HUES6 (cell line): ENCODE data around the gene ZC3H14.
"Not testable (repeated sequence)": the region's sequence is repeated elsewhere in the genome, so short reads cannot be mapped to it uniquely, and the experiment has no call there.

Experiments used
- H3K27ac ChIP-seq: 2 replicates; pipeline ENCODE4 v1.7.0; 2013; ENCODE audit warnings: low read depth, mild to moderate bottlenecking, low read length, inconsistent platforms
- H3K27me3 ChIP-seq: 2 replicates; pipeline ENCODE4 v1.6.1; 2013; ENCODE audit warnings: low read length; ENCODE audit not compliant: control insufficient read depth, insufficient read depth
- H3K36me3 ChIP-seq: 2 replicates; pipeline ENCODE4 v1.6.1; 2013; ENCODE audit warnings: low read length; ENCODE audit not compliant: control insufficient read depth, insufficient read depth
- H3K4me1 ChIP-seq: 2 replicates; pipeline ENCODE4 v1.6.1; 2013; ENCODE audit warnings: low read length; ENCODE audit not compliant: control insufficient read depth, insufficient read depth
- H3K4me3 ChIP-seq: 2 replicates; pipeline ENCODE4 v1.5.1; 2013; ENCODE audit warnings: low read depth, low read length
- H3K9ac ChIP-seq: one replicate; pipeline ENCODE4 v1.6.1; 2013; ENCODE audit warnings: mild to moderate bottlenecking, low read length
- H3K9me3 ChIP-seq: 2 replicates; pipeline ENCODE4 v1.6.1; 2013; ENCODE audit warnings: low read depth, low read length; ENCODE audit not compliant: control insufficient read depth, insufficient read depth

The ZC3H14 gene

GRCh38 chr14:88562831-88563686 lies at the start of gene ZC3H14:
ZC3H14 (plus strand) TSS chr14:88563037; CDS start chr14:88563134, 97 bp downstream.
- Histone ChIP-seq H3K9ac (peak within 1 kb of the TSS; percentile 99), H3K4me3 (peak within 1 kb of the TSS; percentile 98), H3K36me3 (peaks cover 12% of the 10 kb centered on the region), H3K4me1 (peaks cover 13% of the 10 kb centered on the region; the same call in 1 of the 2 replicates), H3K9me3 (no peaks in the 10 kb centered on the region), H3K27ac (peak within 1 kb of the TSS; percentile 95), H3K27me3 (no peaks in the 10 kb centered on the region)

GRCh38 chr14:88515499-88516221 lies 47.2 kb upstream of the ZC3H14 start:
- Histone ChIP-seq H3K9ac (no peak overlapping the region), H3K4me3 (no peak overlapping the region), H3K9me3 (no peaks in the 10 kb centered on the region), H3K27ac (no peak overlapping the region), H3K4me1 (no peaks in the 10 kb centered on the region), H3K36me3 (peaks cover 5% of the 10 kb centered on the region), H3K27me3 (no peaks in the 10 kb centered on the region)

- Histone ChIP-seq H3K4me3 (no peak overlapping the region), H3K4me1 (no peaks in the 10 kb centered on the region), H3K9me3 (no peaks in the 10 kb centered on the region), H3K9ac (no peak overlapping the region), H3K36me3 (peaks cover 5% of the 10 kb centered on the region), H3K27ac (no peak overlapping the region), H3K27me3 (no peaks in the 10 kb centered on the region)
Observed at GRCh38 chr14:88516861-88517357, 45.9 kb upstream of the ZC3H14 start.

GRCh38 chr14:88518592-88519512 lies 44.0 kb upstream of the ZC3H14 start:
- no peak overlapping the region for H3K27ac ChIP-seq
- no peak overlapping the region for H3K9ac ChIP-seq
- H3K36me3 ChIP-seq: peaks cover 5% of the 10 kb centered on the region
- no peaks in the 10 kb centered on the region for H3K4me1 ChIP-seq
- no peaks in the 10 kb centered on the region for H3K9me3 ChIP-seq
- no peaks in the 10 kb centered on the region for H3K27me3 ChIP-seq
- H3K4me3 ChIP-seq: no peak overlapping the region

GRCh38 chr14:88519907-88520306 lies 42.9 kb upstream of the ZC3H14 start:
- Histone ChIP-seq H3K4me1 (no peaks in the 10 kb centered on the region), H3K27me3 (no peaks in the 10 kb centered on the region), H3K36me3 (peaks cover 3% of the 10 kb centered on the region), H3K9me3 (no peaks in the 10 kb centered on the region), H3K9ac (no peak overlapping the region), H3K27ac (no peak overlapping the region), H3K4me3 (no peak overlapping the region)

GRCh38 chr14:88521818-88522217 lies 41.0 kb upstream of the ZC3H14 start:
- Histone ChIP-seq H3K9ac (no peak overlapping the region), H3K9me3 (no peaks in the 10 kb centered on the region), H3K36me3 (no peaks in the 10 kb centered on the region), H3K4me3 (no peak overlapping the region), H3K27ac (no peak overlapping the region), H3K4me1 (no peaks in the 10 kb centered on the region), H3K27me3 (no peaks in the 10 kb centered on the region)

GRCh38 chr14:88522393-88522792 lies 40.4 kb upstream of the ZC3H14 start:
- no peak overlapping the region for H3K27ac ChIP-seq
- H3K4me3 ChIP-seq: no peak overlapping the region
- no peaks in the 10 kb centered on the region for H3K4me1 ChIP-seq
- no peaks in the 10 kb centered on the region for H3K27me3 ChIP-seq
- H3K36me3 ChIP-seq: no peaks in the 10 kb centered on the region
- no peaks in the 10 kb centered on the region for H3K9me3 ChIP-seq
- H3K9ac ChIP-seq: no peak overlapping the region

GRCh38 chr14:88529889-88530288 lies 32.9 kb upstream of the ZC3H14 start:
- H3K36me3 ChIP-seq, H3K4me1 ChIP-seq, H3K27ac ChIP-seq, H3K9me3 ChIP-seq, H3K27me3 ChIP-seq, H3K9ac ChIP-seq, H3K4me3 ChIP-seq: not testable (repeated sequence)

GRCh38 chr14:88533064-88533602 lies 29.7 kb upstream of the ZC3H14 start:
- Histone ChIP-seq H3K36me3 (peaks cover 13% of the 10 kb centered on the region), H3K27me3 (no peaks in the 10 kb centered on the region), H3K4me3 (no peak overlapping the region), H3K4me1 (no peaks in the 10 kb centered on the region; the same call in 1 of the 2 replicates), H3K9ac (no peak overlapping the region), H3K9me3 (no peaks in the 10 kb centered on the region; the same call in 1 of the 2 replicates), H3K27ac (no peak overlapping the region)

GRCh38 chr14:88535149-88535548 lies 27.7 kb upstream of the ZC3H14 start:
- H3K4me3 ChIP-seq: no peak overlapping the region
- H3K27ac ChIP-seq: no peak overlapping the region
- H3K27me3 ChIP-seq: no peaks in the 10 kb centered on the region
- no peaks in the 10 kb centered on the region; the same call in 1 of the 2 replicates for H3K4me1 ChIP-seq
- no peaks in the 10 kb centered on the region for H3K9me3 ChIP-seq
- H3K36me3 ChIP-seq: peaks cover 13% of the 10 kb centered on the region
- H3K9ac ChIP-seq: no peak overlapping the region
